Natural killer cell (primary cell): ENCODE data around the gene GNAT3. TPM values are rescaled to one million over a fixed set of nuclear protein-coding genes. Genes with fewer than 3 reads are reported as not detected.

Experiments
- ATAC-seq, 3 donors: fragments of 150-1000 bp in 2 of 3; fragments of 200-7000 bp in 1 of 3; cut with Tn5 transposase; 1 replicate in 1 of 3; 2 replicates in 2 of 3; pipeline ENCODE4 v1.10.0; 2021; ENCODE audit warnings: mild to moderate bottlenecking in 2 of 3, moderate library complexity in 2 of 3
- DNase-seq, 2 donors: peaks; one replicate each; pipeline versions ENCODE4 v3.0.0 to v3.0.0-alpha.2; 2013 to 2021; ENCODE audit warnings: mixed read lengths in 1 of 2
- H3K27ac ChIP-seq: one replicate; pipeline ENCODE4 v1.5.1; 2013; ENCODE audit warnings: mild to moderate bottlenecking, low read length
- H3K27me3 ChIP-seq: one replicate; pipeline ENCODE4 v1.6.1; 2013; ENCODE audit warnings: low read length; ENCODE audit not compliant: control insufficient read depth, insufficient read depth
- H3K36me3 ChIP-seq: one replicate; pipeline ENCODE4 v1.6.1; 2013; ENCODE audit warnings: low read length; ENCODE audit not compliant: control insufficient read depth, insufficient read depth
- H3K4me1 ChIP-seq: one replicate; pipeline ENCODE4 v1.6.1; 2013; ENCODE audit warnings: low read length; ENCODE audit not compliant: control insufficient read depth, insufficient read depth
- H3K4me3 ChIP-seq: one replicate; pipeline ENCODE4 v1.5.1; 2013; ENCODE audit warnings: low read length
- H3K9me3 ChIP-seq: one replicate; pipeline ENCODE4 v1.6.1; 2013; ENCODE audit warnings: low read length; ENCODE audit not compliant: control insufficient read depth, insufficient read depth
- H3K27ac Mint-ChIP-seq, 2 donors: one replicate each; pipeline ENCODE4 v1.8.0; 2022; ENCODE audit warnings: mild to moderate bottlenecking in 2 of 2, mixed read lengths in 2 of 2, moderate library complexity in 1 of 2
- H3K27me3 Mint-ChIP-seq, 2 donors: one replicate each; pipeline ENCODE4 v1.8.0; 2022; ENCODE audit warnings: low read depth in 2 of 2, mixed read lengths in 2 of 2
- H3K36me3 Mint-ChIP-seq: one replicate; pipeline ENCODE4 v1.8.0; 2022; ENCODE audit warnings: mixed read lengths
- H3K4me1 Mint-ChIP-seq, 2 donors: one replicate each; pipeline ENCODE4 v1.8.0; 2022; ENCODE audit warnings: mixed read lengths in 2 of 2
- H3K4me3 Mint-ChIP-seq: one replicate; pipeline ENCODE4 v1.8.0; 2022; ENCODE audit warnings: mild to moderate bottlenecking, moderate library complexity, mixed read lengths
- H3K9me3 Mint-ChIP-seq, 2 donors: one replicate each; pipeline ENCODE4 v1.8.0; 2022; ENCODE audit warnings: mixed read lengths in 2 of 2
- CTCF ChIP-seq: fragments of 200-600 bp; IDR thresholded peaks from one replicate; pipeline ENCODE4 v1.8.0; 2022; ENCODE audit warnings: antibody characterized with exemption
- WGBS: methylation state at CpG from one replicate; pipeline ENCODE4 v1.1.7; 2013; ENCODE audit warnings: missing lambda C conversion rate; ENCODE audit not compliant: insufficient coverage; 5-methylcytosine and 5-hydroxymethylcytosine counted together
- intact Hi-C: fragments of 100-400 bp; cut with micrococcal nuclease; formaldehyde crosslinking; loops from one replicate; pipeline ENCODE4 v1.14.2; 2022
- total RNA-seq, 4 donors: library from RNA; stranded (reverse); fragments of 120-200 nt in 1 of 4; gene quantifications; one replicate each; pipeline versions ENCODE4 v1.2.3 to v1.2.4, GENCODE V29; 2013 to 2022

Gene GNAT3
- total RNA-seq, 3 donors from 2014 or later (not counting 1 experiment from before 2014, with no cell fraction given) = not detected

GRCh38 chr7:80472491-80473200 lies 39.2 kb downstream of the GNAT3 start:
- H3K9me3 ChIP-seq = no peaks in the 10 kb centered on the region
- no peaks in the 10 kb centered on the region for H3K4me1 ChIP-seq
- 84% methylated on average over 4 of the region's 4 CpGs for WGBS
- Mint-ChIP-seq H3K27ac (no peak overlapping the region), H3K36me3 (no peaks in the 10 kb centered on the region), H3K9me3 (peaks cover 0 to 5% of the 10 kb centered on the region in 2 donors), H3K27me3 (no peaks in the 10 kb centered on the region), H3K4me3 (no peak overlapping the region), H3K4me1 (no peaks in the 10 kb centered on the region)
- intact Hi-C loops = no loop called here
- ATAC-seq (no peak), DNase-seq (no peak)
- no peak overlapping the region for H3K4me3 ChIP-seq
- H3K36me3 ChIP-seq = no peaks in the 10 kb centered on the region
- no peak overlapping the region for H3K27ac ChIP-seq
- no peak for TF ChIP-seq CTCF
- H3K27me3 ChIP-seq = no peaks in the 10 kb centered on the region

GRCh38 chr7:80468931-80469714 lies 42.7 kb downstream of the GNAT3 start:
- no peak overlapping the region for H3K27ac ChIP-seq
- H3K4me3 Mint-ChIP-seq = no peak overlapping the region
- intact Hi-C loops = no loop called here
- H3K4me1 ChIP-seq = no peaks in the 10 kb centered on the region
- ATAC-seq (no peak), DNase-seq (no peak)
- no peak for TF ChIP-seq CTCF
- no peaks in the 10 kb centered on the region for H3K4me1 Mint-ChIP-seq
- no peaks in the 10 kb centered on the region for H3K36me3 Mint-ChIP-seq
- H3K4me3 ChIP-seq = no peak overlapping the region
- no CpG with 5 or more reads among the region's 3 CpGs for WGBS
- H3K27me3 Mint-ChIP-seq = no peaks in the 10 kb centered on the region
- no peaks in the 10 kb centered on the region for H3K9me3 ChIP-seq
- no peak overlapping the region for H3K27ac Mint-ChIP-seq
- peaks cover 0 to 3% of the 10 kb centered on the region in 2 donors for H3K9me3 Mint-ChIP-seq
- no peaks in the 10 kb centered on the region for H3K27me3 ChIP-seq
- H3K36me3 ChIP-seq = no peaks in the 10 kb centered on the region

GRCh38 chr7:80467069-80467468 lies 44.8 kb downstream of the GNAT3 start:
- H3K9me3 ChIP-seq = no peaks in the 10 kb centered on the region
- no peak for TF ChIP-seq CTCF
- 100% methylated on average over 2 of the region's 3 CpGs for WGBS
- Mint-ChIP-seq H3K4me3 (no peak overlapping the region), H3K4me1 (no peaks in the 10 kb centered on the region), H3K9me3 (peaks cover 2 to 3% of the 10 kb centered on the region in 2 donors), H3K27me3 (no peaks in the 10 kb centered on the region), H3K36me3 (no peaks in the 10 kb centered on the region), H3K27ac (no peak overlapping the region)
- intact Hi-C loops = no loop called here
- H3K4me3 ChIP-seq = no peak overlapping the region
- H3K27me3 ChIP-seq = no peaks in the 10 kb centered on the region
- ATAC-seq = no peak
- no peak for DNase-seq
- no peaks in the 10 kb centered on the region for H3K36me3 ChIP-seq
- H3K27ac ChIP-seq = no peak overlapping the region
- H3K4me1 ChIP-seq = no peaks in the 10 kb centered on the region
